ENCODE results near the gene TUT7. TPM values are rescaled to one million over a fixed set of nuclear protein-coding genes. Genes with fewer than 3 reads are reported as not detected.

TUT7 gene, protein sequence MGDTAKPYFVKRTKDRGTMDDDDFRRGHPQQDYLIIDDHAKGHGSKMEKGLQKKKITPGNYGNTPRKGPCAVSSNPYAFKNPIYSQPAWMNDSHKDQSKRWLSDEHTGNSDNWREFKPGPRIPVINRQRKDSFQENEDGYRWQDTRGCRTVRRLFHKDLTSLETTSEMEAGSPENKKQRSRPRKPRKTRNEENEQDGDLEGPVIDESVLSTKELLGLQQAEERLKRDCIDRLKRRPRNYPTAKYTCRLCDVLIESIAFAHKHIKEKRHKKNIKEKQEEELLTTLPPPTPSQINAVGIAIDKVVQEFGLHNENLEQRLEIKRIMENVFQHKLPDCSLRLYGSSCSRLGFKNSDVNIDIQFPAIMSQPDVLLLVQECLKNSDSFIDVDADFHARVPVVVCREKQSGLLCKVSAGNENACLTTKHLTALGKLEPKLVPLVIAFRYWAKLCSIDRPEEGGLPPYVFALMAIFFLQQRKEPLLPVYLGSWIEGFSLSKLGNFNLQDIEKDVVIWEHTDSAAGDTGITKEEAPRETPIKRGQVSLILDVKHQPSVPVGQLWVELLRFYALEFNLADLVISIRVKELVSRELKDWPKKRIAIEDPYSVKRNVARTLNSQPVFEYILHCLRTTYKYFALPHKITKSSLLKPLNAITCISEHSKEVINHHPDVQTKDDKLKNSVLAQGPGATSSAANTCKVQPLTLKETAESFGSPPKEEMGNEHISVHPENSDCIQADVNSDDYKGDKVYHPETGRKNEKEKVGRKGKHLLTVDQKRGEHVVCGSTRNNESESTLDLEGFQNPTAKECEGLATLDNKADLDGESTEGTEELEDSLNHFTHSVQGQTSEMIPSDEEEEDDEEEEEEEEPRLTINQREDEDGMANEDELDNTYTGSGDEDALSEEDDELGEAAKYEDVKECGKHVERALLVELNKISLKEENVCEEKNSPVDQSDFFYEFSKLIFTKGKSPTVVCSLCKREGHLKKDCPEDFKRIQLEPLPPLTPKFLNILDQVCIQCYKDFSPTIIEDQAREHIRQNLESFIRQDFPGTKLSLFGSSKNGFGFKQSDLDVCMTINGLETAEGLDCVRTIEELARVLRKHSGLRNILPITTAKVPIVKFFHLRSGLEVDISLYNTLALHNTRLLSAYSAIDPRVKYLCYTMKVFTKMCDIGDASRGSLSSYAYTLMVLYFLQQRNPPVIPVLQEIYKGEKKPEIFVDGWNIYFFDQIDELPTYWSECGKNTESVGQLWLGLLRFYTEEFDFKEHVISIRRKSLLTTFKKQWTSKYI (N-terminal part only)
- total RNA-seq: 19.9 and 23.0 TPM in 2 replicates

DNA sequence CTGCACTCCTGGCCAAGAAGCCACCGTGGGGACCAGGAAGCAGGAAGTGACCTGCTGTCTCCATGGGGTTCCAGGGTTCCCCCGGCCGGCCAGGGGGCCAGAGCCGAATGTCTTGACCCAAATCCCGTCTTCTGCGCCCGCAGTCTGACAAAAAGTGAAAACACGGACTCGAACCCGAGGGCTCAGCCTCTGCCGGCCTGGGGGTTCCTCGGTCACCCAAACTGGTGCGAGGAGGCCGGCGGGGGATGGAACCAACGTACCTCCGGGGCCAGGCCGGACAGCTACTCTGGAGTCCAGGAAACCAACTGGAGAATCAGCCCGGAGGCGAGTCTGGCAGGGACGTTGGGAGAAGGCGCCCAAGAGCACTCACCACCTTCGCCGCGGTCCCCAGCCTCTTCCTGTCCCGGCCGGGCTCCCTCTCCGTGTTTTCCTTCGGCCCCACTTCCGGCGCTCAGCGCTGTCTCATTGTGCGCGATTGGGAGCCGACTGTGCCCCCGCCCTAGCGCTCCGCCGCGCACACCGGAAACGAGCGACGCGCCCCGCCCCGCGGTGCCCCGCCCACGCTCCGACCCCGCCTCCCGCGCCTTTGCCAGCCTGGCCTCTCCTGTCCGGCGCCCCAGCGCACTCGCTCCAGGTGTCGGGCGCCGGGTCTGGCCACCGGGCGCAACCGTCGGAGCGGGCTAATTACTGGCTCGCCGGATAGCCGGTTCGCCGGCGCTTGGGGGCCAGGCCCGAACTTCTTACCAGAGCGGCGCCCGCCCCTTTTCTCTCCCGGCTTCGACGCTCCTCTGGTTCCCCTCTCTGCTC, at the start of gene TUT7:
Gene TUT7, minus strand, starts transcription at position 400 of the 807 bp plus-strand sequence. CDS start 1,211 bp downstream, outside the sequence.

DNA sequence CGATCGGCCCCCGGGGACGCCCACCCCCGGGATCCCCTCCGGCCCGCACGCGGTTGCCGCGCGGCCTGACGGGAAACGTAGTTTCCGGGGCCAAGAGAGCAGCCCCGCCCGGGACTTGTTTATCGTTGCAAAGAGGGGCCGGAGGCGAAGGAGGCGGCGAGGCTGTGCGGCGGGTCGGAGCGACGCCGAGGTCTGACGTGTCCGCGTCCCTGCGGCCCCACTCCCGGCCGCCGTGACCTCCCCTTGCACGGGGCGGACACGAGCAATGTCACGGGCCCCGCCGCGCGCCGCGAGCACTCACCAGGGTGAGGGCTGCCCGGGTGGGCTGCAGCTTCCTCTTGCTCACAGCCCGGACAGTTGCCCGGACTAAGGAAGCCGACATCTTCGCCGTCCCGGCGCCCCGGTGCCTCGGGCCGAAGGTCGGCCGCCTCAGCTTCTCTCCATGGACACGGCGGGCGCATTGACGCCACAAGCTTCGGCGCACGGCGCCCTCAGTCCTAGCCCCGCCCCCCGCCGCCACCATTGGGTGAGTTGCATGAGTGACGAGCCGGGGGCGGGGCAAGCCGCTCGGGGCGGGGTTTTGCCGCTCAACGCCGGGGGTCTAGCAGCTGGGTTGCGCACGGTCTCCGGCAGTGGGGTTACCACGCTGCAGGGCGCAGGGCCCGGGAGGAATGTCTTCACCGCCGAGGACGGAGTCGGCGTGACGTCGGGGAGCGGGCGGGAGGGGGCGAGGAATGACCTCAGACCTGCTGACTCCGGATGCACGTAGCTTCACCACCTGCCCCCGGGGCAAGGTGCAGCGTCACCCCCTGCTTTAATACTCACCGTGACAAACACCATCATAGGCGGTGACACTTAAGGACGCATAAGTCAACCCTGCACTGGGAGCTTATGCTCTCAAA, 71.9 kb downstream of the TUT7 start, which contains the start of gene ISCA1:
Gene ISCA1, minus strand, starts transcription at position 462 of the 902 bp plus-strand sequence. Its CDS starts 80 bp downstream, at position 382.

DNA sequence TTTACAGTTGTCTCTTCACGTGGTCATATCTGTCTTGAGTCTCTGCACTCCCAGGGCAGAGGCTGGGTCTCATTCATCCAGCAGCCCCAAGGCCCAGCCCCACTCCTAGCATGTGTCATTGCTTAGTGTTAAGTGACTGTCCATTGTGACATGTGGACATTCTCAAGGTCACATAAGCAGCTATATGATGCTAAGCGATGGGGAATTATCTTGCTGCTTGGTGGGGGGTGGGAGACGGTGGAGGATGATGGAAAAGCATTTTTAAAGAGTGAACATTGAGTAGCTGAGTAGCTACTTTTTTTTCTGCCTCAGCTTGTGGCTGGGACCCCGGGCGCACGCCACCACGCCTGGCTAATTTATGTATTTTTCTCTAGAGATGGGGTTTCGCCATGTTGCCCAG, 94.7 kb downstream of the TUT7 start, which contains the start of gene C9orf153:
Gene C9orf153, minus strand, starts transcription at position 101 of the 400 bp plus-strand sequence. CDS start 30,054 bp downstream, outside the sequence.

Other genes with a start within 250 kb of the TUT7 start
- gene C9orf153, start 94.8 kb downstream of the TUT7 start, total RNA-seq: not detected in 2 replicates
- gene ISCA1, start 71.9 kb downstream of the TUT7 start, total RNA-seq: 19.5 and 21.3 TPM in 2 replicates

All from myometrial cell (primary cell).